H9 (cell line): Measurements from ENCODE around the gene GALR3. TPM values are rescaled to one million over a fixed set of nuclear protein-coding genes. Genes with fewer than 3 reads are reported as not detected.

ENCODE experiments used
- DNase-seq: peaks from one replicate; pipeline ENCODE4 v3.0.0-alpha.2; 2017
- H2AFZ ChIP-seq: one replicate; pipeline ENCODE4 v1.6.1; 2013; ENCODE audit warnings: mild to moderate bottlenecking, low read length, control low read depth, moderate library complexity
- H2AK5ac ChIP-seq: 2 replicates; pipeline ENCODE4 v1.6.1; 2013; ENCODE audit warnings: low read length, control low read depth, mixed read lengths; ENCODE audit not compliant: insufficient read length
- H2BK120ac ChIP-seq: one replicate; pipeline ENCODE4 v1.6.1; 2013; ENCODE audit warnings: low read depth, mild to moderate bottlenecking, low read length, control low read depth, inconsistent platforms; ENCODE audit not compliant: poor library complexity, severe bottlenecking
- H2BK12ac ChIP-seq: 2 replicates; pipeline ENCODE4 v1.6.1; 2013; ENCODE audit warnings: low read length, control low read depth, mixed read lengths, low read depth; ENCODE audit not compliant: insufficient read length
- H2BK15ac ChIP-seq: 2 replicates; pipeline ENCODE4 v1.6.1; 2013; ENCODE audit warnings: low read depth, low read length, control low read depth
- H2BK20ac ChIP-seq: one replicate; pipeline ENCODE4 v1.6.1; 2013; ENCODE audit warnings: low read depth, mild to moderate bottlenecking, low read length, control low read depth, inconsistent platforms; ENCODE audit not compliant: poor library complexity, severe bottlenecking
- H2BK5ac ChIP-seq: 2 replicates; pipeline ENCODE4 v1.6.1; 2013; ENCODE audit warnings: low read length, control low read depth, mixed read lengths; ENCODE audit not compliant: insufficient read length
- H3K14ac ChIP-seq: 2 replicates; pipeline ENCODE4 v1.6.1; 2013; ENCODE audit warnings: low read length, control low read depth; ENCODE audit not compliant: insufficient read depth
- H3K18ac ChIP-seq: 2 replicates; pipeline ENCODE4 v1.6.1; 2013; ENCODE audit warnings: low read depth, mild to moderate bottlenecking, mixed read lengths, low read length, control low read depth; ENCODE audit not compliant: insufficient read length
- H3K23ac ChIP-seq: 2 replicates; pipeline ENCODE4 v1.6.1; 2013; ENCODE audit warnings: low read length, control low read depth, mixed read lengths, low read depth; ENCODE audit not compliant: insufficient read length
- H3K23me2 ChIP-seq: 2 replicates; pipeline ENCODE4 v1.6.1; 2013; ENCODE audit warnings: low read depth, mild to moderate bottlenecking, mixed read lengths, low read length, control low read depth; ENCODE audit not compliant: insufficient read length, poor library complexity, severe bottlenecking
- H3K27ac ChIP-seq: 2 replicates; pipeline ENCODE4 v1.5.1; 2013; ENCODE audit warnings: low read length, control low read depth, mixed read lengths, low read depth; ENCODE audit not compliant: insufficient read length
- H3K27me3 ChIP-seq: 2 replicates; pipeline ENCODE4 v1.6.1; 2013; ENCODE audit warnings: low read length, control low read depth, inconsistent platforms; ENCODE audit not compliant: insufficient read depth
- H3K4ac ChIP-seq: 2 replicates; pipeline ENCODE4 v1.6.1; 2013; ENCODE audit warnings: low read depth, mild to moderate bottlenecking, control low read depth, inconsistent platforms, low read length, moderate library complexity
- H3K4me1 ChIP-seq: 2 replicates; pipeline ENCODE4 v1.6.1; 2013; ENCODE audit warnings: low read length, control low read depth, inconsistent platforms; ENCODE audit not compliant: insufficient read depth
- H3K4me2 ChIP-seq: 2 replicates; pipeline ENCODE4 v1.6.1; 2013; ENCODE audit warnings: low read length, control low read depth, mixed read lengths; ENCODE audit not compliant: insufficient read length, insufficient read depth
- H3K56ac ChIP-seq: 2 replicates; pipeline ENCODE4 v1.6.1; 2013; ENCODE audit warnings: low read depth, mild to moderate bottlenecking, mixed read lengths, low read length, control low read depth; ENCODE audit not compliant: insufficient read length
- H3K79me1 ChIP-seq: 2 replicates; pipeline ENCODE4 v1.6.1; 2013; ENCODE audit warnings: low read depth, mild to moderate bottlenecking, moderate library complexity, low read length, control low read depth, inconsistent platforms; ENCODE audit not compliant: insufficient read depth, poor library complexity, severe bottlenecking
- H3K79me2 ChIP-seq: 2 replicates; pipeline ENCODE4 v1.6.1; 2013; ENCODE audit warnings: low read length, control low read depth, inconsistent platforms; ENCODE audit not compliant: insufficient read depth
- H3K9ac ChIP-seq: 2 replicates; pipeline ENCODE4 v1.6.1; 2013; ENCODE audit warnings: low read length, control low read depth, mixed read lengths; ENCODE audit not compliant: insufficient read length; ENCODE audit errors: extremely low read depth
- H3K9me3 ChIP-seq: one replicate; pipeline ENCODE4 v1.6.1; 2013; ENCODE audit warnings: low read depth, low read length, inconsistent platforms; ENCODE audit not compliant: control insufficient read depth
- H3T11ph ChIP-seq: one replicate; pipeline ENCODE4 v1.6.1; 2013; ENCODE audit warnings: mild to moderate bottlenecking, low read length, control low read depth, inconsistent platforms
- H4K20me1 ChIP-seq: one replicate; pipeline ENCODE4 v1.6.1; 2013; ENCODE audit not compliant: control insufficient read depth, insufficient read length, insufficient read depth
- H4K5ac ChIP-seq: 2 replicates; pipeline ENCODE4 v1.6.1; 2013; ENCODE audit warnings: low read depth, mild to moderate bottlenecking, mixed read lengths, low read length, control low read depth; ENCODE audit not compliant: insufficient read length
- H4K8ac ChIP-seq: replicated peaks from 2 replicates; pipeline ENCODE4 v1.6.1; 2013; ENCODE audit warnings: low read length, control low read depth, mixed read lengths, low read depth; ENCODE audit not compliant: insufficient read length
- H4K91ac ChIP-seq: 2 replicates; pipeline ENCODE4 v1.6.1; 2013; ENCODE audit warnings: low read depth, mild to moderate bottlenecking, moderate library complexity, mixed read lengths, low read length, control low read depth; ENCODE audit not compliant: insufficient read length
- H3K27ac Mint-ChIP-seq, 3 experiments: 2 replicates in 2 of 3; 3 replicates in 1 of 3; pipeline ENCODE4 v1.8.0; 2020 to 2021; ENCODE audit warnings: mixed read lengths in 3 of 3, mild to moderate bottlenecking in 1 of 3, moderate library complexity in 1 of 3
- H3K27me3 Mint-ChIP-seq: 2 replicates; pipeline ENCODE4 v1.8.0; 2021; ENCODE audit warnings: low read depth, mild to moderate bottlenecking, moderate library complexity, mixed read lengths
- H3K36me3 Mint-ChIP-seq, 3 experiments: 2 replicates in 2 of 3; 3 replicates in 1 of 3; pipeline ENCODE4 v1.8.0; 2020 to 2021; ENCODE audit warnings: low read depth in 3 of 3, mixed read lengths in 3 of 3; ENCODE audit not compliant: insufficient read depth in 1 of 3
- H3K4me1 Mint-ChIP-seq, 2 experiments: 2 replicates each; pipeline ENCODE4 v1.8.0; 2020; ENCODE audit warnings: mixed read lengths in 2 of 2
- H3K4me3 Mint-ChIP-seq, 2 experiments: 2 replicates in 1 of 2; 3 replicates in 1 of 2; pipeline ENCODE4 v1.8.0; 2020 to 2021; ENCODE audit warnings: mild to moderate bottlenecking in 2 of 2, mixed read lengths in 2 of 2, moderate library complexity in 1 of 2
- H3K9me3 Mint-ChIP-seq, 2 experiments: 2 replicates in 1 of 2; 3 replicates in 1 of 2; pipeline ENCODE4 v1.8.0; 2020; ENCODE audit warnings: mild to moderate bottlenecking in 2 of 2, mixed read lengths in 2 of 2, moderate library complexity in 1 of 2
- WGBS: extraction: QIAGEN DNeasy Blood & Tissue Kit; methylation state at CpG from one replicate; pipeline ENCODE4 v1.1.7; 2013; ENCODE audit warnings: missing lambda C conversion rate, low lambda C conversion rate, mixed read lengths; ENCODE audit not compliant: insufficient read length; ENCODE audit errors: extremely low coverage; 5-methylcytosine and 5-hydroxymethylcytosine counted together
- total RNA-seq: library from RNA; stranded (reverse); gene quantifications from 2 replicates; pipeline ENCODE4 v1.2.1, GENCODE V29; 2021
- TF ChIP-seq, protein P1 (sequence below): fragments of 200-600 bp; sonication (generic); conservative IDR thresholded peaks from 3 replicates; pipeline ENCODE4 v1.8.0; 2021; ENCODE audit warnings: antibody characterized with exemption, mild to moderate bottlenecking

The GALR3 gene
- total RNA-seq, 1 experiment from 2014 or later, result 0.59 TPM

DNA sequence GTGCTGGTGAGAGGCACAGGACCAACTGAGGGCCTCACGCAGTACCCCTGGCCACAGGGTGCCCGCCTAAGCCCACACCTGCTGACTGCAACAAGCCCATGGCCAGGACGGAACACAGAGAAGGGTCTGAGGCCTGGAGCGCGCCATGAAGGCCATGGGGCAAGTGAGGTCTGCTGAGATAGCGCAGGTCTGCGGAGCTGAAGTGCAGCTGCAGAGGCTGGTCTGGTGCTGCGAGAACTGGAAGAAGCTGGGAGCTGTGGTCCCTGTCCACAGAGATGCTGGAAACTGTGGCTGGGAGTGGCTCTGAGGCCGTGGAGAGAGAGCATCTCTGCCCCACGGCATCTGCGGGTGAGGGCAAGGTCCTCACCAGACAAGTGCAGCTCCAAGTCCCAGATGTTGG lies 8.3 kb downstream of the GALR3 start:
- Histone ChIP-seq H3K4me1 (no peaks in the 10 kb centered on the region), H3K56ac (no peak overlapping the region)

More for the DNA sequence above, 8.3 kb downstream of the GALR3 start:
- Histone ChIP-seq H2BK5ac (no peak overlapping the region), H3K9me3 (no peaks in the 10 kb centered on the region), H2AFZ (no peak overlapping the region), H3T11ph (no peak overlapping the region), H3K18ac (no peak overlapping the region), H3K23ac (no peak overlapping the region), H2BK20ac (no peak overlapping the region), H3K27me3 (no peaks in the 10 kb centered on the region), H4K8ac (no peak overlapping the region), H3K79me2 (no peaks in the 10 kb centered on the region), H3K27ac (no peak overlapping the region), H3K9ac (no peak overlapping the region), H3K4ac (no peak overlapping the region), H4K91ac (no peak overlapping the region), H2BK12ac (no peak overlapping the region), H3K14ac (no peak overlapping the region), H2BK120ac (no peak overlapping the region), H3K4me2 (no peak overlapping the region), H2BK15ac (no peak overlapping the region), H4K20me1 (no peaks in the 10 kb centered on the region), H3K79me1 (no peaks in the 10 kb centered on the region), H2AK5ac (no peak overlapping the region), H4K5ac (no peak overlapping the region), H3K23me2 (no peaks in the 10 kb centered on the region)
- H3K4me3 Mint-ChIP-seq, result no peak overlapping the region
- H3K27ac Mint-ChIP-seq, result no peak overlapping the region
- TF ChIP-seq, protein P1, sequence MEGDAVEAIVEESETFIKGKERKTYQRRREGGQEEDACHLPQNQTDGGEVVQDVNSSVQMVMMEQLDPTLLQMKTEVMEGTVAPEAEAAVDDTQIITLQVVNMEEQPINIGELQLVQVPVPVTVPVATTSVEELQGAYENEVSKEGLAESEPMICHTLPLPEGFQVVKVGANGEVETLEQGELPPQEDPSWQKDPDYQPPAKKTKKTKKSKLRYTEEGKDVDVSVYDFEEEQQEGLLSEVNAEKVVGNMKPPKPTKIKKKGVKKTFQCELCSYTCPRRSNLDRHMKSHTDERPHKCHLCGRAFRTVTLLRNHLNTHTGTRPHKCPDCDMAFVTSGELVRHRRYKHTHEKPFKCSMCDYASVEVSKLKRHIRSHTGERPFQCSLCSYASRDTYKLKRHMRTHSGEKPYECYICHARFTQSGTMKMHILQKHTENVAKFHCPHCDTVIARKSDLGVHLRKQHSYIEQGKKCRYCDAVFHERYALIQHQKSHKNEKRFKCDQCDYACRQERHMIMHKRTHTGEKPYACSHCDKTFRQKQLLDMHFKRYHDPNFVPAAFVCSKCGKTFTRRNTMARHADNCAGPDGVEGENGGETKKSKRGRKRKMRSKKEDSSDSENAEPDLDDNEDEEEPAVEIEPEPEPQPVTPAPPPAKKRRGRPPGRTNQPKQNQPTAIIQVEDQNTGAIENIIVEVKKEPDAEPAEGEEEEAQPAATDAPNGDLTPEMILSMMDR, result no peak
- no peak for DNase-seq
- no peaks in the 10 kb centered on the region for H3K9me3 Mint-ChIP-seq
- H3K4me1 Mint-ChIP-seq, result no peaks in the 10 kb centered on the region
- no CpG with 5 or more reads among the region's 11 CpGs for WGBS
- peaks cover 3% of the 10 kb centered on the region for H3K27me3 Mint-ChIP-seq
- peaks cover 6 to 33% (median 28%) of the 10 kb centered on the region in 3 experiments; a peak in 5 of 7 replicates for H3K36me3 Mint-ChIP-seq
